GM12878 (cell line): ENCODE data around the gene RCN2. TPM values are rescaled to one million over a fixed set of nuclear protein-coding genes. Genes with fewer than 3 reads are reported as not detected.

Source experiments
- ATAC-seq: fragments of 200-7000 bp; cut with Tn5 transposase; 3 replicates; pipeline ENCODE4 v1.9.1; 2020; ENCODE audit warnings: mild to moderate bottlenecking, moderate library complexity
- BruUV-seq: library from RNA; stranded (reverse); fragments of 400-500 nt; replicated peaks from 2 replicates; lab custom pipeline; 2021; lab: Mats Ljungman, UMichigan
- CTCF ChIA-PET: fragments of 300-600 bp; sonication (Branson Sonifier 250); formaldehyde crosslinking; extraction: SDS; loops from one replicate; lab custom pipeline; 2021; ENCODE audit warnings: inconsistent platforms; lab: Yijun Ruan, JAX
- POLR2A ChIA-PET: fragments of 350-600 bp; formaldehyde crosslinking; extraction: SDS; loops from one replicate; lab custom pipeline; 2021; ENCODE audit warnings: inconsistent platforms; lab: Charles Lee
- RAD21 ChIA-PET: fragments of 300-600 bp; sonication (Branson Sonifier 250); formaldehyde crosslinking; loops from one replicate; lab custom pipeline; 2023; ENCODE audit warnings: antibody characterized with exemption; ENCODE audit not compliant: unreplicated experiment; lab: Charles Lee
- SMC1A ChIA-PET: fragments of 300-600 bp; sonication (Branson Sonifier 250); formaldehyde crosslinking; loops from one replicate; lab custom pipeline; 2023; ENCODE audit not compliant: unreplicated experiment, uncharacterized antibody; lab: Charles Lee
- DNase-seq: peaks from one replicate; pipeline ENCODE4 v3.0.0-alpha.2; 2011; ENCODE audit warnings: low read depth, low spot score
- FAIRE-seq: peaks from 3 replicates; lab custom pipeline; 2011; peaks lifted over from hg19 to GRCh38; lab: Jason Lieb, UNC
- H2AFZ ChIP-seq: 2 replicates; pipeline ENCODE4 v1.6.0; 2011; ENCODE audit warnings: low read depth, low read length, control low read depth; ENCODE audit not compliant: control insufficient read depth
- H3K27ac ChIP-seq: 2 replicates; pipeline ENCODE4 v1.5.1; 2011; ENCODE audit warnings: control low read depth; ENCODE audit not compliant: control insufficient read depth, insufficient read depth
- H3K27me3 ChIP-seq, 2 experiments: replicated peaks in 1 of 2; 2 replicates each; pipeline versions ENCODE4 v1.6.0 to v1.6.1; 2011; ENCODE audit warnings: low read length in 1 of 2; ENCODE audit not compliant: control insufficient read depth in 2 of 2, insufficient read depth in 2 of 2
- H3K36me3 ChIP-seq, 2 experiments: 2 replicates each; pipeline ENCODE4 v1.5.1; 2011; ENCODE audit warnings: low read length in 1 of 2; ENCODE audit not compliant: control insufficient read depth in 2 of 2, insufficient read depth in 2 of 2
- H3K4me1 ChIP-seq: 2 replicates; pipeline ENCODE4 v1.6.1; 2011; ENCODE audit warnings: mild to moderate bottlenecking, low read length, moderate library complexity, mixed read lengths; ENCODE audit not compliant: control insufficient read depth, insufficient read depth
- H3K4me2 ChIP-seq: 2 replicates; pipeline ENCODE4 v1.6.0; 2011; ENCODE audit warnings: control low read depth; ENCODE audit not compliant: control insufficient read depth, insufficient read depth
- H3K4me3 ChIP-seq: fragments of 200-600 bp; sonication (generic); 2 replicates; pipeline ENCODE4 v1.5.1; 2016
- H3K79me2 ChIP-seq: 2 replicates; pipeline ENCODE4 v1.6.0; 2011; ENCODE audit warnings: low read length; ENCODE audit not compliant: control insufficient read depth, insufficient read depth
- H3K9ac ChIP-seq: 2 replicates; pipeline ENCODE4 v1.8.0; 2011; ENCODE audit warnings: low read length, control low read depth, mixed read lengths; ENCODE audit not compliant: control insufficient read depth, insufficient read depth
- H3K9me3 ChIP-seq: replicated peaks from 3 replicates; pipeline ENCODE4 v1.5.1; 2011; ENCODE audit warnings: mild to moderate bottlenecking, low read length; ENCODE audit not compliant: control insufficient read depth, insufficient read depth
- H4K20me1 ChIP-seq: 2 replicates; pipeline ENCODE4 v1.6.0; 2011; ENCODE audit not compliant: control insufficient read depth, insufficient read depth
- CBFB ChIP-seq: IDR thresholded peaks from 2 replicates; pipeline ENCODE4 v1.6.1; 2016; ENCODE audit warnings: antibody characterized with exemption, low read depth
- CHD1 ChIP-seq: IDR thresholded peaks from 2 replicates; pipeline ENCODE4 v1.6.1; 2012; ENCODE audit warnings: low read depth, low read length, improper control_type of control experiment
- EGR1 ChIP-seq, 2 experiments: IDR thresholded peaks; 1 replicate in 1 of 2; 2 replicates in 1 of 2; pipeline ENCODE4 v1.6.1; 2011 to 2012; ENCODE audit warnings: low read depth in 2 of 2, low read length in 2 of 2, borderline replicate concordance in 1 of 2, mild to moderate bottlenecking in 1 of 2, moderate library complexity in 1 of 2
- HDGF ChIP-seq: fragments of 450-650 bp; IDR thresholded peaks from 2 replicates; pipeline ENCODE4 v1.6.1; 2016; ENCODE audit warnings: antibody characterized with exemption
- IKZF2 ChIP-seq, 2 experiments: fragments of 450-650 bp; IDR thresholded peaks; 2 replicates each; pipeline ENCODE4 v1.6.1; 2017; ENCODE audit warnings: mild to moderate bottlenecking in 2 of 2, moderate library complexity in 2 of 2
- KDM1A ChIP-seq: fragments of 200-600 bp; sonication (generic); IDR thresholded peaks from 2 replicates; pipeline ENCODE4 v1.6.1; 2016; ENCODE audit warnings: borderline replicate concordance
- MTA3 ChIP-seq: IDR thresholded peaks from 2 replicates; pipeline ENCODE4 v1.6.1; 2012; ENCODE audit warnings: low read length, inconsistent platforms, borderline replicate concordance
- MYC ChIP-seq: IDR thresholded peaks from 2 replicates; pipeline ENCODE4 v1.6.1; 2011; ENCODE audit warnings: mild to moderate bottlenecking, low read length, moderate library complexity, inconsistent platforms; ENCODE audit not compliant: insufficient read depth, insufficient replicate concordance, insufficient read length, severe bottlenecking
- NR2C1 ChIP-seq: fragments of 450-650 bp; IDR thresholded peaks from 2 replicates; pipeline ENCODE4 v1.6.1; 2017; ENCODE audit warnings: antibody characterized with exemption, mild to moderate bottlenecking, moderate library complexity
- POU2F2 ChIP-seq: IDR thresholded peaks from 3 replicates; pipeline ENCODE4 v1.6.1; 2011; ENCODE audit warnings: low read depth, mild to moderate bottlenecking, low read length, borderline replicate concordance
- RELA ChIP-seq: fragments of 450-650 bp; IDR thresholded peaks from 2 replicates; pipeline ENCODE4 v1.8.0; 2014; ENCODE audit warnings: borderline replicate concordance; ENCODE audit not compliant: partially characterized antibody
- RFX5 ChIP-seq: IDR thresholded peaks from 2 replicates; pipeline ENCODE4 v1.6.1; 2011; ENCODE audit warnings: low read depth, low read length, improper control_type of control experiment
- SMAD5 ChIP-seq: IDR thresholded peaks from 2 replicates; pipeline ENCODE4 v1.6.1; 2016; ENCODE audit warnings: antibody characterized with exemption, low read depth
- TAF1 ChIP-seq: IDR thresholded peaks from 2 replicates; pipeline ENCODE4 v1.6.1; 2011; ENCODE audit warnings: mild to moderate bottlenecking, low read depth, low read length, borderline replicate concordance
- TARDBP ChIP-seq: IDR thresholded peaks from 2 replicates; pipeline ENCODE4 v1.6.1; 2016; ENCODE audit warnings: borderline replicate concordance
- TCF7 ChIP-seq: IDR thresholded peaks from 2 replicates; pipeline ENCODE4 v1.6.1; 2014; ENCODE audit warnings: antibody characterized with exemption, borderline replicate concordance
- ZNF217 ChIP-seq: fragments of 450-650 bp; IDR thresholded peaks from 2 replicates; pipeline ENCODE4 v1.6.1; 2017; ENCODE audit warnings: antibody characterized with exemption, mild to moderate bottlenecking
- WGBS: methylation state at CpG from one replicate; pipeline ENCODE4 v1.1.6; 2016; ENCODE audit warnings: low lambda C conversion rate; ENCODE audit not compliant: insufficient replicate concordance, insufficient coverage; ENCODE audit errors: missing lambda C conversion rate; 5-methylcytosine and 5-hydroxymethylcytosine counted together
- in situ Hi-C: fragments of 300-500 bp; cut with MboI; formaldehyde crosslinking; loops from 9 replicates; pipeline ENCODE4 v1.14.3; 2018; ENCODE audit warnings: mixed read lengths
- intact Hi-C: fragments of 100-400 bp; cut with micrococcal nuclease; formaldehyde crosslinking; loops from one replicate; pipeline ENCODE4 v1.14.2; 2022; ENCODE audit not compliant: unreplicated experiment
- polyA plus RNA-seq, 11 experiments: library from polyadenylated mRNA; depleted of rRNA in 4 of 11; unstranded in 6 of 11; stranded (reverse) in 5 of 11; fragments of >200 nt; fragmentation: Nextera tagmentation in 4 of 11; fragmentation: Illumina TruSeq in 1 of 11; extraction: Ambion mirVana in 4 of 11; extraction: Trizol in 1 of 11; gene quantifications; 1 replicate in 1 of 11; 2 replicates in 10 of 11; pipeline versions ENCODE4 v1.2.1 to v1.2.3, GENCODE V29; 2011 to 2016; ENCODE audit warnings: inconsistent platforms in 2 of 11, missing spikeins in 2 of 11, low read depth in 1 of 11
- total RNA-seq, 4 experiments: library from RNA; depleted of rRNA in 3 of 4; stranded (reverse); fragments of >200 nt in 3 of 4; fragmentation: Illumina TruSeq in 1 of 4; extraction: Trizol in 1 of 4; gene quantifications; 2 replicates each; pipeline versions ENCODE4 v1.2.1 to v1.2.3, GENCODE V29; 2013 to 2021
- TF ChIP-seq, protein P1 (sequence below): fragments of 450-650 bp; formaldehyde crosslinking; IDR thresholded peaks from 2 replicates; pipeline ENCODE4 v1.5.0; 2022; ENCODE audit warnings: mild to moderate bottlenecking, missing genetic modification characterization
- TF ChIP-seq, protein P2 (sequence below): fragments of 150-350 bp; IDR thresholded peaks from 2 replicates; pipeline ENCODE4 v1.6.1; 2014; ENCODE audit warnings: mild to moderate bottlenecking, low read depth, low read length

The RCN2 gene
- total and polyA plus RNA-seq, 10 of the 15 experiments (the other 5 are each of a cell fraction or from before 2014, with no cell fraction given), result 4.9 to 41.0 (median 12.9) TPM

DNA sequence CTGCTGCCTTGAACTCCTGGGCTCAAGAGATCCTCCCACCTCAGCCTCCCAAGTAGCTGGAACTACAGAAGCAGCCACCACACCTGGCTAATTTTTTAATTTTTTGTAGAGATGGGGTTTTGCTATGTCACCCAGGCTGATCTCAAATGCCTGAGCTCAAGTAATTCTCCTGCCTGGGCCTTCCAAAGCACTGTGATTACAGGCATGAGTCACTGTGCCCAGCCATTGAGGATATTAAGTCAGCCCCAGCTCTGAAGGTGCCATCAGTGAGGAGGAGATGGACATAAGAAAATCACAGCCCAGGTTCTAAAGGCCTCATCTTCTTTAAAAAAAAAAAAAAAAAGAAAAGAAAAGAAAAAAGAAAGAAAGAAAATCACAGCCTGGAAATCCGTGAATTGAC, 36.8 kb downstream of the RCN2 start:
- Histone ChIP-seq H3K27ac (no peak overlapping the region), H3K4me1 (no peaks in the 10 kb centered on the region), H3K27me3 (no peaks in the 10 kb centered on the region; a peak in 1 of 4 replicates), H3K36me3 (no peaks in the 10 kb centered on the region), H2AFZ (no peak overlapping the region), H3K9ac (no peak overlapping the region), H3K9me3 (no peaks in the 10 kb centered on the region), H3K79me2 (no peaks in the 10 kb centered on the region), H4K20me1 (no peaks in the 10 kb centered on the region), H3K4me2 (no peak overlapping the region), H3K4me3 (no peak overlapping the region)
- no TSS peak for BruUV-seq
- TF ChIP-seq NR2C1, result no peak
- TF ChIP-seq CBFB, result no peak
- TF ChIP-seq RELA, result no peak
- TF ChIP-seq MTA3, result no peak
- no peak for TF ChIP-seq EGR1 (IDR thresholded peaks at IDR 0.05; ENCODE audit: borderline replicate concordance in 1 of 2, low read depth in 2 of 2, low read length in 2 of 2)
- no peak for TF ChIP-seq TARDBP
- no peak for TF ChIP-seq SMAD5
- TF ChIP-seq CHD1, result no peak
- TF ChIP-seq HDGF, result no peak
- TF ChIP-seq RFX5, result no peak
- TF ChIP-seq, protein P1, sequence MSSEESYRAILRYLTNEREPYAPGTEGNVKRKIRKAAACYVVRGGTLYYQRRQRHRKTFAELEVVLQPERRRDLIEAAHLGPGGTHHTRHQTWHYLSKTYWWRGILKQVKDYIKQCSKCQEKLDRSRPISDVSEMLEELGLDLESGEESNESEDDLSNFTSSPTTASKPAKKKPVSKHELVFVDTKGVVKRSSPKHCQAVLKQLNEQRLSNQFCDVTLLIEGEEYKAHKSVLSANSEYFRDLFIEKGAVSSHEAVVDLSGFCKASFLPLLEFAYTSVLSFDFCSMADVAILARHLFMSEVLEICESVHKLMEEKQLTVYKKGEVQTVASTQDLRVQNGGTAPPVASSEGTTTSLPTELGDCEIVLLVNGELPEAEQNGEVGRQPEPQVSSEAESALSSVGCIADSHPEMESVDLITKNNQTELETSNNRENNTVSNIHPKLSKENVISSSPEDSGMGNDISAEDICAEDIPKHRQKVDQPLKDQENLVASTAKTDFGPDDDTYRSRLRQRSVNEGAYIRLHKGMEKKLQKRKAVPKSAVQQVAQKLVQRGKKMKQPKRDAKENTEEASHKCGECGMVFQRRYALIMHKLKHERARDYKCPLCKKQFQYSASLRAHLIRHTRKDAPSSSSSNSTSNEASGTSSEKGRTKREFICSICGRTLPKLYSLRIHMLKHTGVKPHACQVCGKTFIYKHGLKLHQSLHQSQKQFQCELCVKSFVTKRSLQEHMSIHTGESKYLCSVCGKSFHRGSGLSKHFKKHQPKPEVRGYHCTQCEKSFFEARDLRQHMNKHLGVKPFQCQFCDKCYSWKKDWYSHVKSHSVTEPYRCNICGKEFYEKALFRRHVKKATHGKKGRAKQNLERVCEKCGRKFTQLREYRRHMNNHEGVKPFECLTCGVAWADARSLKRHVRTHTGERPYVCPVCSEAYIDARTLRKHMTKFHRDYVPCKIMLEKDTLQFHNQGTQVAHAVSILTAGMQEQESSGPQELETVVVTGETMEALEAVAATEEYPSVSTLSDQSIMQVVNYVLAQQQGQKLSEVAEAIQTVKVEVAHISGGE (CRISPR knock-in tag), result no peak
- TF ChIP-seq MYC, result no peak
- no peak for TF ChIP-seq TCF7
- TF ChIP-seq ZNF217, result no peak
- TF ChIP-seq IKZF2 (IDR thresholded peaks at IDR 0.05), result no peak
- TF ChIP-seq, protein P2, sequence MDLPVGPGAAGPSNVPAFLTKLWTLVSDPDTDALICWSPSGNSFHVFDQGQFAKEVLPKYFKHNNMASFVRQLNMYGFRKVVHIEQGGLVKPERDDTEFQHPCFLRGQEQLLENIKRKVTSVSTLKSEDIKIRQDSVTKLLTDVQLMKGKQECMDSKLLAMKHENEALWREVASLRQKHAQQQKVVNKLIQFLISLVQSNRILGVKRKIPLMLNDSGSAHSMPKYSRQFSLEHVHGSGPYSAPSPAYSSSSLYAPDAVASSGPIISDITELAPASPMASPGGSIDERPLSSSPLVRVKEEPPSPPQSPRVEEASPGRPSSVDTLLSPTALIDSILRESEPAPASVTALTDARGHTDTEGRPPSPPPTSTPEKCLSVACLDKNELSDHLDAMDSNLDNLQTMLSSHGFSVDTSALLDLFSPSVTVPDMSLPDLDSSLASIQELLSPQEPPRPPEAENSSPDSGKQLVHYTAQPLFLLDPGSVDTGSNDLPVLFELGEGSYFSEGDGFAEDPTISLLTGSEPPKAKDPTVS, result no peak
- TF ChIP-seq POU2F2, result no peak
- TF ChIP-seq KDM1A, result no peak
- no peak for TF ChIP-seq TAF1
- SMC1A ChIA-PET, result interaction anchor here (14.1 kb wide), 1 partner anchor 57 kb away, joined by 375 read pairs; no protein-coding TSS in a partner anchor
- CTCF ChIA-PET, result interaction anchor here (0.9 kb wide), 1 partner anchor 64 kb away, joined by 3 read pairs; no protein-coding TSS in a partner anchor
- WGBS, result 0% methylated on average over 1 of the region's 1 CpG
- no peak for DNase-seq
- RAD21 ChIA-PET, result interaction anchor here (0.8 kb wide), 1 partner anchor 62 kb away, joined by 3 read pairs; no protein-coding TSS in a partner anchor
- POLR2A ChIA-PET, result no interaction called here
- intact Hi-C loops (no loop called here), in situ Hi-C loops (no loop called here)
- ATAC-seq, result no peak
- no peak for FAIRE-seq
